Measurements from ENCODE around the gene SRRM1. TPM values are rescaled to one million over a fixed set of nuclear protein-coding genes. Genes with fewer than 3 reads are reported as not detected.

Gene SRRM1, protein sequence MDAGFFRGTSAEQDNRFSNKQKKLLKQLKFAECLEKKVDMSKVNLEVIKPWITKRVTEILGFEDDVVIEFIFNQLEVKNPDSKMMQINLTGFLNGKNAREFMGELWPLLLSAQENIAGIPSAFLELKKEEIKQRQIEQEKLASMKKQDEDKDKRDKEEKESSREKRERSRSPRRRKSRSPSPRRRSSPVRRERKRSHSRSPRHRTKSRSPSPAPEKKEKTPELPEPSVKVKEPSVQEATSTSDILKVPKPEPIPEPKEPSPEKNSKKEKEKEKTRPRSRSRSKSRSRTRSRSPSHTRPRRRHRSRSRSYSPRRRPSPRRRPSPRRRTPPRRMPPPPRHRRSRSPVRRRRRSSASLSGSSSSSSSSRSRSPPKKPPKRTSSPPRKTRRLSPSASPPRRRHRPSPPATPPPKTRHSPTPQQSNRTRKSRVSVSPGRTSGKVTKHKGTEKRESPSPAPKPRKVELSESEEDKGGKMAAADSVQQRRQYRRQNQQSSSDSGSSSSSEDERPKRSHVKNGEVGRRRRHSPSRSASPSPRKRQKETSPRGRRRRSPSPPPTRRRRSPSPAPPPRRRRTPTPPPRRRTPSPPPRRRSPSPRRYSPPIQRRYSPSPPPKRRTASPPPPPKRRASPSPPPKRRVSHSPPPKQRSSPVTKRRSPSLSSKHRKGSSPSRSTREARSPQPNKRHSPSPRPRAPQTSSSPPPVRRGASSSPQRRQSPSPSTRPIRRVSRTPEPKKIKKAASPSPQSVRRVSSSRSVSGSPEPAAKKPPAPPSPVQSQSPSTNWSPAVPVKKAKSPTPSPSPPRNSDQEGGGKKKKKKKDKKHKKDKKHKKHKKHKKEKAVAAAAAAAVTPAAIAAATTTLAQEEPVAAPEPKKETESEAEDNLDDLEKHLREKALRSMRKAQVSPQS
- total RNA-seq (2022; extraction: Qiagen RNA extraction) = 31.8 to 57.6 TPM (median 41.8 TPM) in 5 replicates

GRCh38 chr1:24642481-24643362, at the start of gene SRRM1:
Gene SRRM1 (plus strand): TSS chr1:24643302. CDS start chr1:24643327, 25 bp downstream.

Other genes starting within 250 kb of the SRRM1 start
- gene STPG1, start 229.5 kb upstream of the SRRM1 start, total RNA-seq (2022; extraction: Qiagen RNA extraction) = 6.3 to 7.0 TPM (median 6.8 TPM) in 5 replicates
- 6.2 to 8.9 TPM (median 6.8 TPM) in 5 replicates for gene NIPAL3, start 227.5 kb upstream of the SRRM1 start, total RNA-seq (2022; extraction: Qiagen RNA extraction)
- 10.1 to 14.0 TPM (median 13.1 TPM) in 5 replicates for gene RCAN3, start 140.5 kb upstream of the SRRM1 start, total RNA-seq (2022; extraction: Qiagen RNA extraction)
- 0.02 to 0.08 TPM (median 0.04 TPM) in 5 replicates for gene NCMAP, start 87.2 kb upstream of the SRRM1 start, total RNA-seq (2022; extraction: Qiagen RNA extraction)
- gene CLIC4, start 102.1 kb downstream of the SRRM1 start, total RNA-seq (2022; extraction: Qiagen RNA extraction) = 30.7 to 43.4 TPM (median 35.9 TPM) in 5 replicates

Measured in A549 treated with CORT108297 at 1 μM for 4 hours (cell line).